ENCODE measurements around the gene ANO6. TPM values are rescaled to one million over a fixed set of nuclear protein-coding genes. Genes with fewer than 3 reads are reported as not detected.

Gene ANO6
- total RNA-seq, 4 donors from 2014 or later: 117 to 224 (median 170) TPM

- no peak for ATAC-seq
Measured at GRCh38 chr12:45324391-45324790, 108.5 kb downstream of the ANO6 start.

GRCh38 chr12:45326358-45326975 is 110.6 kb downstream of the ANO6 start:
- 78 to 83% methylated on average over 3 of the region's 3 CpGs for WGBS, 2 donors (ENCODE audit: low coverage in 1 of 2)
- H3K9me3 ChIP-seq: no peaks in the 10 kb centered on the region
- no peak overlapping the region for H3K27ac ChIP-seq
- H3K36me3 ChIP-seq: no peaks in the 10 kb centered on the region
- no peak overlapping the region for H3K4me3 ChIP-seq
- H3K27me3 ChIP-seq: no peaks in the 10 kb centered on the region
- TF ChIP-seq POLR2A (IDR thresholded peaks at IDR 0.05) (no peak), EP300 (IDR thresholded peaks at IDR 0.05) (no peak), POLR2AphosphoS5 (IDR thresholded peaks at IDR 0.05) (no peak), CTCF (IDR thresholded peaks at IDR 0.05) (no peak)
- H3K4me1 ChIP-seq: peaks cover 11 to 77% (median 14%) of the 10 kb centered on the region in 3 donors
- no peak for ATAC-seq

More at GRCh38 chr12:45324391-45324790, 108.5 kb downstream of the ANO6 start:
- no peak overlapping the region for H3K4me3 ChIP-seq
- no peaks in the 10 kb centered on the region for H3K27me3 ChIP-seq
- no peak for TF ChIP-seq CTCF (IDR thresholded peaks at IDR 0.05)
- no peak for TF ChIP-seq EP300 (IDR thresholded peaks at IDR 0.05)
- TF ChIP-seq POLR2A (IDR thresholded peaks at IDR 0.05): no peak
- TF ChIP-seq POLR2AphosphoS5 (IDR thresholded peaks at IDR 0.05): no peak
- no peaks in the 10 kb centered on the region for H3K9me3 ChIP-seq
- peaks cover 8 to 66% (median 14%) of the 10 kb centered on the region in 3 donors for H3K4me1 ChIP-seq
- H3K36me3 ChIP-seq: no peaks in the 10 kb centered on the region
- H3K27ac ChIP-seq: peak overlapping the region in 2 of 4 donors; percentile 8 to 77
- WGBS, 2 donors (ENCODE audit: low coverage in 1 of 2): 16 to 20% methylated on average over 4 of the region's 4 CpGs

GRCh38 chr12:45327823-45328383 is 112.0 kb downstream of the ANO6 start:
- no peak for ATAC-seq
- Histone ChIP-seq H3K4me1 (peaks cover 10 to 70% (median 11%) of the 10 kb centered on the region in 3 donors), H3K36me3 (peaks cover 0 to 5% of the 10 kb centered on the region in 2 donors), H3K27ac (no peak overlapping the region), H3K9me3 (no peaks in the 10 kb centered on the region), H3K4me3 (no peak overlapping the region), H3K27me3 (no peaks in the 10 kb centered on the region)
- 68 to 85% methylated on average over 2 of the region's 2 CpGs for WGBS, 2 donors (ENCODE audit: low coverage in 1 of 2)
- TF ChIP-seq CTCF (IDR thresholded peaks at IDR 0.05) (no peak), POLR2A (IDR thresholded peaks at IDR 0.05) (no peak)

- no peak overlapping the region for H3K4me3 ChIP-seq
- TF ChIP-seq CTCF (IDR thresholded peaks at IDR 0.05) (no peak), POLR2A (IDR thresholded peaks at IDR 0.05) (no peak), EP300 (IDR thresholded peaks at IDR 0.05) (no peak), POLR2AphosphoS5 (IDR thresholded peaks at IDR 0.05) (no peak)
- H3K27me3 ChIP-seq: no peaks in the 10 kb centered on the region
- ATAC-seq: no peak
- 100% methylated on average over 1 of the region's 1 CpG for WGBS, 2 donors (ENCODE audit: low coverage in 1 of 2)
- H3K27ac ChIP-seq: peak overlapping the region in 2 of 4 donors; percentile 12 to 49
- no peaks in the 10 kb centered on the region for H3K9me3 ChIP-seq
- H3K36me3 ChIP-seq: peaks cover 0 to 5% of the 10 kb centered on the region in 2 donors
- H3K4me1 ChIP-seq: peaks cover 10 to 59% (median 10%) of the 10 kb centered on the region in 3 donors
Measured at GRCh38 chr12:45329238-45329637, 113.3 kb downstream of the ANO6 start.

GRCh38 chr12:45329702-45330101 is 113.8 kb downstream of the ANO6 start:
- Histone ChIP-seq H3K27ac (peak overlapping the region in 2 of 4 donors; percentile 12 to 49), H3K4me3 (no peak overlapping the region), H3K27me3 (no peaks in the 10 kb centered on the region), H3K4me1 (peaks cover 10 to 55% (median 10%) of the 10 kb centered on the region in 3 donors), H3K9me3 (no peaks in the 10 kb centered on the region), H3K36me3 (peaks cover 0 to 5% of the 10 kb centered on the region in 2 donors)
- 92 to 100% methylated on average over 1 of the region's 1 CpG for WGBS, 2 donors (ENCODE audit: low coverage in 1 of 2)
- no peak for ATAC-seq
- no peak for TF ChIP-seq POLR2AphosphoS5 (IDR thresholded peaks at IDR 0.05)
- TF ChIP-seq POLR2A (IDR thresholded peaks at IDR 0.05): no peak
- TF ChIP-seq CTCF (IDR thresholded peaks at IDR 0.05): no peak
- no peak for TF ChIP-seq EP300 (IDR thresholded peaks at IDR 0.05)
